ENCODE results near the gene AKAP13. TPM values are rescaled to one million over a fixed set of nuclear protein-coding genes. Genes with fewer than 3 reads are reported as not detected.

The AKAP13 gene
- total RNA-seq, 1 donor, result 346 TPM

GRCh38 chr15:85453144-85453872 lies 72.9 kb downstream of the AKAP13 start:
- no peak overlapping the region for H3K4me3 ChIP-seq (ENCODE audit: low read length)
- H3K27me3 ChIP-seq (ENCODE audit: insufficient read depth, low read length), result no peaks in the 10 kb centered on the region
- H3K9me3 ChIP-seq (ENCODE audit: low read depth, low read length), result peaks cover 15% of the 10 kb centered on the region
- H3K4me1 ChIP-seq (ENCODE audit: insufficient read depth, low read length), result peaks cover 12% of the 10 kb centered on the region

- Histone ChIP-seq H3K9me3 (ENCODE audit: low read depth, low read length) (peaks cover 15% of the 10 kb centered on the region), H3K4me3 (ENCODE audit: low read length) (no peak overlapping the region), H3K27me3 (ENCODE audit: insufficient read depth, low read length) (no peaks in the 10 kb centered on the region), H3K4me1 (ENCODE audit: insufficient read depth, low read length) (peaks cover 12% of the 10 kb centered on the region)
Measured at GRCh38 chr15:85454403-85454802, 74.0 kb downstream of the AKAP13 start.

GRCh38 chr15:85455891-85456290 lies 75.5 kb downstream of the AKAP13 start:
- H3K27me3 ChIP-seq (ENCODE audit: insufficient read depth, low read length), result no peaks in the 10 kb centered on the region
- peaks cover 9% of the 10 kb centered on the region for H3K9me3 ChIP-seq (ENCODE audit: low read depth, low read length)
- H3K4me1 ChIP-seq (ENCODE audit: insufficient read depth, low read length), result peaks cover 12% of the 10 kb centered on the region
- no peak overlapping the region for H3K4me3 ChIP-seq (ENCODE audit: low read length)

GRCh38 chr15:85456798-85457197 lies 76.4 kb downstream of the AKAP13 start:
- Histone ChIP-seq H3K4me1 (ENCODE audit: insufficient read depth, low read length) (peaks cover 12% of the 10 kb centered on the region), H3K9me3 (ENCODE audit: low read depth, low read length) (no peaks in the 10 kb centered on the region), H3K27me3 (ENCODE audit: insufficient read depth, low read length) (no peaks in the 10 kb centered on the region), H3K4me3 (ENCODE audit: low read length) (no peak overlapping the region)

- Histone ChIP-seq H3K4me3 (ENCODE audit: low read length) (no peak overlapping the region), H3K27me3 (ENCODE audit: insufficient read depth, low read length) (no peaks in the 10 kb centered on the region), H3K4me1 (ENCODE audit: insufficient read depth, low read length) (peaks cover 9% of the 10 kb centered on the region), H3K9me3 (ENCODE audit: low read depth, low read length) (no peaks in the 10 kb centered on the region)
Measured at GRCh38 chr15:85457392-85457968, 77.1 kb downstream of the AKAP13 start.

GRCh38 chr15:85458764-85459163 lies 78.4 kb downstream of the AKAP13 start:
- no peak overlapping the region for H3K4me3 ChIP-seq (ENCODE audit: low read length)
- H3K4me1 ChIP-seq (ENCODE audit: insufficient read depth, low read length), result peaks cover 5% of the 10 kb centered on the region
- no peaks in the 10 kb centered on the region for H3K27me3 ChIP-seq (ENCODE audit: insufficient read depth, low read length)

GRCh38 chr15:85462029-85462428 lies 81.6 kb downstream of the AKAP13 start:
- H3K4me1 ChIP-seq (ENCODE audit: insufficient read depth, low read length), result peaks cover 9% of the 10 kb centered on the region
- no peak overlapping the region for H3K4me3 ChIP-seq (ENCODE audit: low read length)
- no peaks in the 10 kb centered on the region for H3K9me3 ChIP-seq (ENCODE audit: low read depth, low read length)
- H3K27me3 ChIP-seq (ENCODE audit: insufficient read depth, low read length), result no peaks in the 10 kb centered on the region

More at GRCh38 chr15:85458764-85459163, 78.4 kb downstream of the AKAP13 start:
- no peaks in the 10 kb centered on the region for H3K9me3 ChIP-seq (ENCODE audit: low read depth, low read length)

GRCh38 chr15:85463276-85463892 lies 83.0 kb downstream of the AKAP13 start:
- Histone ChIP-seq H3K9me3 (ENCODE audit: low read depth, low read length) (no peaks in the 10 kb centered on the region), H3K4me1 (ENCODE audit: insufficient read depth, low read length) (peaks cover 9% of the 10 kb centered on the region), H3K27me3 (ENCODE audit: insufficient read depth, low read length) (no peaks in the 10 kb centered on the region), H3K4me3 (ENCODE audit: low read length) (no peak overlapping the region)

- Histone ChIP-seq H3K9me3 (ENCODE audit: low read depth, low read length) (no peaks in the 10 kb centered on the region), H3K27me3 (ENCODE audit: insufficient read depth, low read length) (no peaks in the 10 kb centered on the region), H3K4me3 (ENCODE audit: low read length) (no peak overlapping the region), H3K4me1 (ENCODE audit: insufficient read depth, low read length) (peaks cover 9% of the 10 kb centered on the region)
Measured at GRCh38 chr15:85463976-85464375, 83.6 kb downstream of the AKAP13 start.

- H3K27me3 ChIP-seq (ENCODE audit: insufficient read depth, low read length), result no peaks in the 10 kb centered on the region
- H3K4me1 ChIP-seq (ENCODE audit: insufficient read depth, low read length), result peaks cover 9% of the 10 kb centered on the region
- H3K9me3 ChIP-seq (ENCODE audit: low read depth, low read length), result no peaks in the 10 kb centered on the region
- H3K4me3 ChIP-seq (ENCODE audit: low read length), result no peak overlapping the region
Measured at GRCh38 chr15:85464471-85464870, 84.1 kb downstream of the AKAP13 start.

GRCh38 chr15:85470563-85471271 lies 90.3 kb downstream of the AKAP13 start:
- Histone ChIP-seq H3K9me3 (ENCODE audit: low read depth, low read length) (no peaks in the 10 kb centered on the region), H3K4me1 (ENCODE audit: insufficient read depth, low read length) (peaks cover 19% of the 10 kb centered on the region), H3K27me3 (ENCODE audit: insufficient read depth, low read length) (no peaks in the 10 kb centered on the region), H3K4me3 (ENCODE audit: low read length) (no peak overlapping the region)

- Histone ChIP-seq H3K27me3 (ENCODE audit: insufficient read depth, low read length) (no peaks in the 10 kb centered on the region), H3K4me1 (ENCODE audit: insufficient read depth, low read length) (peaks cover 24% of the 10 kb centered on the region), H3K9me3 (ENCODE audit: low read depth, low read length) (no peaks in the 10 kb centered on the region), H3K4me3 (ENCODE audit: low read length) (no peak overlapping the region)
Measured at GRCh38 chr15:85472349-85472748, 91.9 kb downstream of the AKAP13 start.

GRCh38 chr15:85473455-85473854 lies 93.1 kb downstream of the AKAP13 start:
- H3K4me1 ChIP-seq (ENCODE audit: insufficient read depth, low read length), result peaks cover 27% of the 10 kb centered on the region
- no peaks in the 10 kb centered on the region for H3K27me3 ChIP-seq (ENCODE audit: insufficient read depth, low read length)
- H3K9me3 ChIP-seq (ENCODE audit: low read depth, low read length), result no peaks in the 10 kb centered on the region
- H3K4me3 ChIP-seq (ENCODE audit: low read length), result no peak overlapping the region

GRCh38 chr15:85474700-85475316 lies 94.4 kb downstream of the AKAP13 start:
- H3K9me3 ChIP-seq (ENCODE audit: low read depth, low read length), result no peaks in the 10 kb centered on the region
- no peak overlapping the region for H3K4me3 ChIP-seq (ENCODE audit: low read length)
- H3K4me1 ChIP-seq (ENCODE audit: insufficient read depth, low read length), result peaks cover 27% of the 10 kb centered on the region
- H3K27me3 ChIP-seq (ENCODE audit: insufficient read depth, low read length), result no peaks in the 10 kb centered on the region

- peaks cover 27% of the 10 kb centered on the region for H3K4me1 ChIP-seq (ENCODE audit: insufficient read depth, low read length)
- no peaks in the 10 kb centered on the region for H3K9me3 ChIP-seq (ENCODE audit: low read depth, low read length)
- no peaks in the 10 kb centered on the region for H3K27me3 ChIP-seq (ENCODE audit: insufficient read depth, low read length)
- no peak overlapping the region for H3K4me3 ChIP-seq (ENCODE audit: low read length)
Measured at GRCh38 chr15:85475317-85475701, 94.9 kb downstream of the AKAP13 start.
